Measurements from ENCODE around the gene ANO1.

GRCh38 chr11:70146299-70146698, 68.2 kb downstream of the ANO1 start:
- TF ChIP-seq CTCF (IDR thresholded peaks at IDR 0.05), result no peak
- TF ChIP-seq POLR2AphosphoS5 (IDR thresholded peaks at IDR 0.05), result no peak
